HUES64 (cell line): ENCODE measurements around the gene SAMD13.
A peak's percentile ranks its signal among the peaks of the same experiment; 100 is the strongest.

ENCODE experiments used
- H3K27ac ChIP-seq: 2 replicates; pipeline ENCODE4 v1.7.0; 2013; ENCODE audit warnings: low read depth, low read length, inconsistent platforms
- H3K27me3 ChIP-seq: 2 replicates; pipeline ENCODE4 v1.6.1; 2013; ENCODE audit warnings: mild to moderate bottlenecking, low read length; ENCODE audit not compliant: insufficient read depth
- H3K36me3 ChIP-seq: 2 replicates; pipeline ENCODE4 v1.6.1; 2013; ENCODE audit warnings: mild to moderate bottlenecking, low read length; ENCODE audit not compliant: insufficient read depth
- H3K4me1 ChIP-seq: 2 replicates; pipeline ENCODE4 v1.6.1; 2013; ENCODE audit warnings: mild to moderate bottlenecking, low read length, moderate library complexity; ENCODE audit not compliant: insufficient read depth
- H3K4me3 ChIP-seq: 2 replicates; pipeline ENCODE4 v1.5.1; 2013; ENCODE audit warnings: mild to moderate bottlenecking, low read length, moderate library complexity
- H3K9ac ChIP-seq: 2 replicates; pipeline ENCODE4 v1.6.1; 2013; ENCODE audit warnings: mild to moderate bottlenecking, low read depth, low read length
- H3K9me3 ChIP-seq: 2 replicates; pipeline ENCODE4 v1.6.1; 2013; ENCODE audit warnings: low read depth, low read length; ENCODE audit not compliant: insufficient read depth
- WGBS: fragments of 150-250, 120-280 bp; methylation state at CpG from one replicate; pipeline ENCODE4 v1.1.7; 2013; ENCODE audit warnings: missing lambda C conversion rate; 5-methylcytosine and 5-hydroxymethylcytosine counted together

The SAMD13 gene

DNA sequence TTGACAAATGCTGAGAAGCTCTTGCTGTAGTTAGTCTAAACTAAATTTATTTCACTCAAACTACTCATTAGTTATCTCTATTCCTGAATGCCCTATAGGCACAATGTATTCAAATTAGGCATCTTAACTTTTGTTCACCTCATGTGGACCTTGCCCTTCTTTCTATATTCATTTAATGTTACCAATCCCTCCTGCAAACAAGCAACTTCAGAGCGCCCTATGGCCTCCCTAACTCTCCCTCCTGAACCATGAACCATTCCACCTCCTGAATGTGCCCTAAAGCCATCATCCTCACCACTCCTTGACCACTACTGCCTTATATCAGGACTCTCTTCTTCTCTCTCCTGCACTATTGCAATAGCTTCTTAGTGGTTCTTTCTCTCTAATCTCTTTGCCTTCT, 34.8 kb upstream of the SAMD13 start:
- Histone ChIP-seq H3K27me3 (no peaks in the 10 kb centered on the region), H3K36me3 (no peaks in the 10 kb centered on the region), H3K4me1 (peaks cover 6% of the 10 kb centered on the region), H3K27ac (no peak overlapping the region), H3K9ac (no peak overlapping the region), H3K4me3 (no peak overlapping the region), H3K9me3 (no peaks in the 10 kb centered on the region)
- WGBS, result 36% methylated on average over 1 of the region's 1 CpG

DNA sequence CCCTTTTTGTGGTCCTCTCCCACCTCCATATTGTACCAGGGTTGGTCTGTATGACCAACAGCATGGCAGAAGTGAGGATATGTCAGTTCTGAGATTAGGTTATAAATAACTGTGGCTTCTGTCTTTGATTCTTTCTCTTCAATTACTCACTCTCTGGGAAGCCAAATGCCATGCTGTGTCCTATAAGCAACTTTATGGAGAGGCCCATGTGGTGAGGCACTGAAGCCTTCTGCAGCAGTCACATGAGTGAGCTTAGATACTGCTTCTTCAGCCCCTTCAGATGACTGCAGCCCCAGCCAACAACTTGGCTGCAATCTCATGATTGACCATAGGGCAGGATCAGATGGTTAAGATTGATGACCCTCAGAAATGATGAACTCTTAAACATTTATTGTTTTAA, 34.0 kb upstream of the SAMD13 start:
- H3K4me1 ChIP-seq, result peaks cover 13% of the 10 kb centered on the region
- no peak overlapping the region for H3K9ac ChIP-seq
- no peak overlapping the region for H3K4me3 ChIP-seq
- no peak overlapping the region for H3K27ac ChIP-seq
- no peaks in the 10 kb centered on the region for H3K36me3 ChIP-seq
- no peaks in the 10 kb centered on the region for H3K9me3 ChIP-seq
- H3K27me3 ChIP-seq, result no peaks in the 10 kb centered on the region

DNA sequence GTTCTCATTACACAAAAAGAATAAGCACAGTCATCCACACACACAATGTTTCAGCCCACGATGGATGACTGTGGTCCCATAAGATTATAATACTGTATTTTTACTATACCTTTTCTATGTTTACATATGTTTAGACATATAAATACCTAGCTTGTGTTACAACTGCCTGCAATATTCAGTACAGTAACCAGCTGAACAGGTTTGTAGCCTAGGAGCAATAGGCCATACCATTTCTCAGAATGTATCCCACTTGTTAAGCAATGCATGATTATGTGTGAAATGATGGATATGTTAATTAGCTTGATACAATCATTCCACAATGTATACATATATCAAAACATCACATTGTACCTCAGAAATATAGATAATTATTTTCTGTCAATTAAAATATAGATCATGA, 33.2 kb upstream of the SAMD13 start:
- H3K9me3 ChIP-seq, result no peaks in the 10 kb centered on the region
- no peak overlapping the region for H3K9ac ChIP-seq
- WGBS, result no CpG with 5 or more reads among the region's 1 CpG
- no peaks in the 10 kb centered on the region for H3K27me3 ChIP-seq
- H3K4me3 ChIP-seq, result no peak overlapping the region
- peaks cover 17% of the 10 kb centered on the region for H3K4me1 ChIP-seq
- no peaks in the 10 kb centered on the region for H3K36me3 ChIP-seq
- no peak overlapping the region for H3K27ac ChIP-seq

DNA sequence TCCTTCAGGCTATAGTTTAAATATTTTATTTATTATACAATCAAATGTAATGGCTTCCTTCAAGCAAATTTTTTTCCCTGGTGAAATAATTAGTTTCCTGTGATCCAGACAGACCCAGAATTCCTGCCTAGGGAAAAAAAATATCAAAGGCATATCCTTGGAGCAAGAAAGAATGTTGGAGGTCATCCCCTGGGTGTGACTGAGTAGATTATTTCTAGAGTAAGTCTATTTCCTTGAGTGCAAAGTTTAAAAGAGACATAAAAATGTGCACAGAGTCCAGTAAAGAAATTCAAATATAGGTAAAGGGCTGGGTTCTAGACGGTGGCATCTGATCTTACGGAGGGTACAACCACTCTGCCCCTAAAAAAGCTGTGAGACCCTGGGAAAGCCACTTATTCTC, 32.2 kb upstream of the SAMD13 start:
- Histone ChIP-seq H3K9me3 (no peaks in the 10 kb centered on the region), H3K27ac (no peak overlapping the region), H3K4me3 (no peak overlapping the region), H3K36me3 (no peaks in the 10 kb centered on the region), H3K4me1 (peaks cover 17% of the 10 kb centered on the region), H3K9ac (no peak overlapping the region), H3K27me3 (no peaks in the 10 kb centered on the region)
- WGBS, result 95% methylated on average over 2 of the region's 2 CpGs

DNA sequence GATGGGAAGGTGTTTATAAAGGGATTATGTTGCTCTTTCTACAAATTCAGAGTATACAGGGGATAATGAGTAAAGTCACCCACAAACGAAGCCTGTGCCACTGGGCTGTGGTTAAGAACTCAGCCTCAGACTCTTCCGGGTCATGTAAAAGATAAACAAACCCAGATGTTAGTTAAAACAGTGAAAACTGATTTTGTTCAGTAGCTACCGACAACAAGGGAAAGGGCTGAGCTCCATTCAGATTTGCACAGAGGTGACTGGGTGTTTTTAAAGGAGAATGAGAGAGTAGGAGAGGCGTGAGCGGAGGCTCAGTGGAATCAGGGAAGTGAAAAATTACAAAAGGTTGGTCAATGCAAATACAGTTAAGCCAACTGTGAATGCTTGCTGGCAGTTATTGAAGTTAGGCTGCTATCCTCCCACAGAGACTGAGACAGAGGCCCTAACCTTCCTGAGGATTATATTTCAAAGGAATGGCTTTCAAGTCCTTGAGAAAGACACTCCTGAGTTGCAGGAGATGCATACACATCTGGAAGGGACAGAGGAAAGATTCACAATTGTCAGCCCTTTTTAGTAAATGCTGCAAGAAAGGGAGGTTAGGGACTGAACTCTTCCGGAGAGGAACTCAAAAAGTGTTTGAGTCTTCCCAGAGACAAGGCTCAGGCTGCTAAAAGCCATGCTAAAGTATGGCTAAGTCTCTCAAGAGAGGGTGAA, 29.9 kb upstream of the SAMD13 start:
- Histone ChIP-seq H3K27ac (peak overlapping the region; percentile 54; the same call in 1 of the 2 replicates), H3K4me3 (no peak overlapping the region), H3K4me1 (peaks cover 17% of the 10 kb centered on the region), H3K27me3 (no peaks in the 10 kb centered on the region), H3K36me3 (no peaks in the 10 kb centered on the region), H3K9ac (no peak overlapping the region), H3K9me3 (no peaks in the 10 kb centered on the region)
- 45% methylated on average over 6 of the region's 6 CpGs for WGBS

DNA sequence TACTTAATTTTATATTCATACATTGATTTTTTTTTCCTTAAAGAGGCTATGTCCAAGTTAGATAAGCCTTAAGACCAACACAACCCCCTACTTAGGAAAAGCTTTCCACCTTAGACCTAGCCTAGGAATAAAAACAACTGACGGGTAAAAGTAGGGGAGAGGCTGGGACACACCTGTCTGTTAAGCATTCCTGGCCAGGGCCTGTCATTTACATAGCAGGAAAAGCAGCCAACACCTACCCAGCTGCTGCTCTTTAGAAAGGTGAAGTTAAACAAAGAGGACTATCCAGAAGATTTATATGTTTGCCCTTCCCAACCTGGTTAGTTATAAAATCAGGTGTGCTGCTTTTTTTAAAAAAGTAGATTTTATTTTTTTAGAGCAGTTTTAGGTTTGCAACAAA, 29.1 kb upstream of the SAMD13 start:
- H3K27ac ChIP-seq, result no peak overlapping the region
- H3K36me3 ChIP-seq, result no peaks in the 10 kb centered on the region
- H3K9ac ChIP-seq, result no peak overlapping the region
- peaks cover 17% of the 10 kb centered on the region for H3K4me1 ChIP-seq
- no peak overlapping the region for H3K4me3 ChIP-seq
- WGBS, result 50% methylated on average over 1 of the region's 1 CpG
- H3K9me3 ChIP-seq, result no peaks in the 10 kb centered on the region
- H3K27me3 ChIP-seq, result no peaks in the 10 kb centered on the region

DNA sequence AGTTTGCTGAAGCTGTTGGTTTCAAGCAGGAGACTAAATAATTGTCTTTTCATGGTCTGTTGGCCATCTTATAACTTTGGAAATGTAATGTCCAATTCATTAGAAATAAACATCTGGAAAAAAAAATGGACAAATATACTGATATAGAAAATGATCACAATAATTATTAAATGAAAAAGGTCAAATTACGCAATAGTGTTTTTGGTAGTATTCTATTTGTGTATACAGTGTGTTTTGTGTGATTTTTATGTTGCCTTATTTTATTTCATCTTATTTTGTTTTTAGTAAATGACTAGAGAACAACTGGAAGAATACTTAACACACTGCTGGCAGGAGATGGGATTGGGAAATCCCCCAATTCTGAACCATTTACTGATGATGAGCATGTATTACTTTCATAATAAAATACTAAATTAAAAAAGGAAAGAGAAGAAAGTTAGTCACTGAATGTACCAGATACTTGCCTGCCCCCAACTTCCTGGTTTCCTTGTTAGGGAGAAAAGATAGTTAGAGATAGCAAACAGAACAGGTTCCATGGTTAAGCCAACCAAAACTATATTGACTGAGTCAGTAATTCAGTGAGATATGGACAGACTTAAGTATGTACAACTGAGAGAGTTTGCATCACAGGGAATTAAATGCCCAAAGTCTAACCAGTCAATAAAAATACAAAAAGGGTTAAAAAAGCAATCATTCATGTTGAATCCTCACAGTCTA, 24.0 kb upstream of the SAMD13 start:
- no peak overlapping the region for H3K9ac ChIP-seq
- H3K27ac ChIP-seq, result no peak overlapping the region
- no CpG with 5 or more reads among the region's 1 CpG for WGBS

DNA sequence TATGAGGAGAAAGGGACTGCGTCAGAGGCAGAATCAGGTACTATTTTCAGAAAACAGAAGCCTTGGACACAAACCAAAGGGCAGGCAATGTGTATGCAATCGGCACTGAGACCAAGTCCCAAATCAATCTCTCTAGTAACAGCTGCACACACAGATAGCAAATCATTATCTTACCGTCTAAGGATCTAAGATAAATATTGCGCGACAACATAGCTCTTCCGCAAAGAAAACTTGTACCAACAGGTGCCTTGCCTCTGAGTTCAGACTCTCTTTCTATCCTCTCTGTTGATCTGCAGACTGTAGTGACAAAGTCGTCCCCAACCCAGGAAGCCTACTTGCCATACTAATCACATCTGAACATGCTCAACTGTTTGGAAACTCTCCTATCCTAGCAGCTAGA, 22.6 kb upstream of the SAMD13 start:
- Histone ChIP-seq H3K36me3 (no peaks in the 10 kb centered on the region), H3K9me3 (no peaks in the 10 kb centered on the region), H3K4me1 (no peaks in the 10 kb centered on the region), H3K9ac (no peak overlapping the region), H3K27me3 (no peaks in the 10 kb centered on the region), H3K4me3 (no peak overlapping the region), H3K27ac (no peak overlapping the region)
- WGBS, result 80% methylated on average over 7 of the region's 7 CpGs

More for the DNA sequence above, 24.0 kb upstream of the SAMD13 start:
- Histone ChIP-seq H3K4me1 (peaks cover 4% of the 10 kb centered on the region), H3K27me3 (no peaks in the 10 kb centered on the region), H3K36me3 (no peaks in the 10 kb centered on the region), H3K4me3 (no peak overlapping the region), H3K9me3 (no peaks in the 10 kb centered on the region)

DNA sequence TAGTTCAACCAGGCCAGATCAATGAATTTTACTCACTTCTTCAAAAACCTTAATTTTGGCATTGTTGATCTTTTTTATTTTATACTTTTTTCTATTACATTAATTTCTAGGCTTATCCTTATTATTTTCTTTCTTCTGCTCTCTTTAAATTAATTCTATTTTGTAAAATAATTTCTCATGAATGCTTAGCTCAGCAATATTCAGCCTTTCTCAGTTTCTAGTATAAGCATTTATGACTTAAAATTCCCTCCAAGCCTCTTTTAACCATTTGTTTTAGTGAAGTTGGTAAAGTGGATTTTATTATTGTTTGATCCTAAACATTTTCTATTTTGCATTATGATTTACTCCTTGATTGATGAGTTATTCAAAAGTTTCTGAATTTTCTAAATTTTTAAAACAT, 20.6 kb upstream of the SAMD13 start:
- no peaks in the 10 kb centered on the region for H3K27me3 ChIP-seq
- no peaks in the 10 kb centered on the region for H3K36me3 ChIP-seq
- H3K9me3 ChIP-seq, result peaks cover 4% of the 10 kb centered on the region; the same call in 1 of the 2 replicates
- no peaks in the 10 kb centered on the region for H3K4me1 ChIP-seq
- H3K27ac ChIP-seq, result no peak overlapping the region
- H3K4me3 ChIP-seq, result no peak overlapping the region
- H3K9ac ChIP-seq, result no peak overlapping the region

DNA sequence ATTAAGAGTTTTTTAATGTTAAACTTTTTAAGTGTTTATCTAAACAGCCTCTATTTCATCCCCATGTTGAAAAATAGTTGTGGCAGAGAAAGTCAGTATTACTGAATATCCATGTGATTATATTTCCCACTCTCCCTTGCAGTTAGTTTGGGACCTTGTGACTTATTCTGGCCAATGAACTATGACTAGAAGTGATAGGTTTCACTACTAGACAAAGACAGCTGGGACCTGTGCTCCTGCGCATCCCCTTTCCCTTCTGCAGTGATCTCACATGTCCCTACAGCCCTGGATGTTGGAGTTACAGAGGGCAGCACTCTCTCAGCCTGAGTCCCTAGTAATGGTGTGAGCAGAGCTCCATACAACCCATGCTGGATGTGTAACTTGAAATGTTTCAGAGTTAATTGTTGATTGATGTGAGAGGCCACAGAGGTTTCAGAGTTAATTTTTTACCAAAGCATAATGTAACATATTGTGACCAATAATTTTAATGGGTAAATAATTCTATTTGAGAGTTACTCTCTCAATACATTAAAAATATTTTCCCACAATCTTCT, 18.7 kb upstream of the SAMD13 start:
- Histone ChIP-seq H3K4me3 (no peak overlapping the region), H3K4me1 (no peaks in the 10 kb centered on the region), H3K9me3 (peaks cover 22% of the 10 kb centered on the region), H3K27me3 (no peaks in the 10 kb centered on the region), H3K27ac (no peak overlapping the region), H3K9ac (no peak overlapping the region), H3K36me3 (no peaks in the 10 kb centered on the region; the same call in 1 of the 2 replicates)
- 100% methylated on average over 1 of the region's 1 CpG for WGBS

DNA sequence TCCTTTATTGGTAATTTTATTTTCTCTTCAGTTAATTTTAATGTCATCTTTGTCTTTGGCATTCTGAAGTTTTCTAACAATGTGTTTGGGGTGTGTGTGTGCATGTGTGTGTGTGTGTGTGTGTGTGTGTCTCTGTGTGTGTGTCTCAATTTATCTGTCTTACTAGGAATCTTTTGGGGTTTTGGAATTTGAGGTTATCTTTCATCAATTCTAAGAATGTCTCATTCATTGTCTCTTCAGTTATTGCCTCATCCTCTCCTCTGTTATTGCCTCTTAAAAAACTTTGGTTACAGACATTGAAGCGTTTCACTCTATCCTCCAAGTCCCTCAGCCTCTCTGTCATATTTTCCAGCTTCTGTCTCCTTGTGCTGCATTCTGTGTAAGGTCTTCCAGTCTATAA, 18.1 kb upstream of the SAMD13 start:
- Histone ChIP-seq H3K9ac (no peak overlapping the region), H3K9me3 (peaks cover 27% of the 10 kb centered on the region), H3K27me3 (no peaks in the 10 kb centered on the region), H3K4me1 (no peaks in the 10 kb centered on the region), H3K36me3 (no peaks in the 10 kb centered on the region; the same call in 1 of the 2 replicates), H3K4me3 (no peak overlapping the region), H3K27ac (no peak overlapping the region)
- 93% methylated on average over 1 of the region's 1 CpG for WGBS
